CD4-positive, CD25-positive, alpha-beta regulatory T cell (primary cell): Measurements from ENCODE around the gene IDUA. TPM values are rescaled to one million over a fixed set of nuclear protein-coding genes. Genes with fewer than 3 reads are reported as not detected.

Experiments used
- ATAC-seq, 2 donors: fragments of 150-1000 bp; cut with Tn5 transposase; one replicate each; pipeline ENCODE4 v1.10.0; 2021; ENCODE audit warnings: low read depth in 2 of 2, moderate number of reproducible peaks in 2 of 2, moderate library complexity in 1 of 2
- DNase-seq, 3 donors: peaks; one replicate each; pipeline versions ENCODE4 v3.0.0 to v3.0.0-alpha.2; 2012 to 2022; ENCODE audit warnings: mixed read lengths in 1 of 3
- H3K27ac ChIP-seq: one replicate; pipeline ENCODE4 v1.7.0; 2013; ENCODE audit warnings: mild to moderate bottlenecking, low read length; ENCODE audit not compliant: insufficient read depth, poor library complexity, severe bottlenecking
- H3K27me3 ChIP-seq: one replicate; pipeline ENCODE4 v1.7.0; 2013; ENCODE audit warnings: low read length; ENCODE audit not compliant: control insufficient read depth, insufficient read depth
- H3K36me3 ChIP-seq: one replicate; pipeline ENCODE4 v1.7.0; 2013; ENCODE audit warnings: mild to moderate bottlenecking, low read length, moderate library complexity; ENCODE audit not compliant: control insufficient read depth, insufficient read depth
- H3K4me1 ChIP-seq: 2 replicates; pipeline ENCODE4 v1.7.0; 2013; ENCODE audit warnings: mild to moderate bottlenecking, low read length; ENCODE audit not compliant: insufficient read depth, control insufficient read depth, poor library complexity, severe bottlenecking
- H3K4me3 ChIP-seq: one replicate; pipeline ENCODE4 v1.7.0; 2013; ENCODE audit warnings: low read depth, mild to moderate bottlenecking, low read length, moderate library complexity
- H3K9me3 ChIP-seq, 2 experiments: 1 replicate in 1 of 2; 2 replicates in 1 of 2; pipeline ENCODE4 v1.7.0; 2013; ENCODE audit warnings: low read length in 2 of 2, mild to moderate bottlenecking in 1 of 2, moderate library complexity in 1 of 2; ENCODE audit not compliant: control insufficient read depth in 2 of 2
- H3K27ac Mint-ChIP-seq, 3 donors: one replicate each; pipeline ENCODE4 v1.8.0; 2020 to 2022; ENCODE audit warnings: mild to moderate bottlenecking in 3 of 3, mixed read lengths in 3 of 3, moderate library complexity in 2 of 3
- H3K27me3 Mint-ChIP-seq: one replicate; pipeline ENCODE4 v1.8.0; 2022; ENCODE audit warnings: mild to moderate bottlenecking, mixed read lengths
- H3K36me3 Mint-ChIP-seq: one replicate; pipeline ENCODE4 v1.8.0; 2020; ENCODE audit warnings: mixed read lengths
- H3K4me1 Mint-ChIP-seq, 4 donors: one replicate each; pipeline ENCODE4 v1.8.0; 2020 to 2022; ENCODE audit warnings: mixed read lengths in 4 of 4, mild to moderate bottlenecking in 1 of 4
- H3K4me3 Mint-ChIP-seq, 4 donors: one replicate each; pipeline ENCODE4 v1.8.0; 2020 to 2022; ENCODE audit warnings: mild to moderate bottlenecking in 4 of 4, mixed read lengths in 4 of 4, moderate library complexity in 3 of 4
- H3K9me3 Mint-ChIP-seq, 7 donors: one replicate each; pipeline ENCODE4 v1.8.0; 2020 to 2022; ENCODE audit warnings: mixed read lengths in 7 of 7, mild to moderate bottlenecking in 3 of 7, moderate library complexity in 2 of 7
- polyA plus RNA-seq, 4 donors: library from polyadenylated mRNA; unstranded; fragments of 300-500 nt; fragmentation: Illumina TruSeq; gene quantifications; one replicate each; pipeline ENCODE4 v1.2.3, GENCODE V29; 2021
- total RNA-seq: library from RNA; stranded (reverse); gene quantifications from one replicate; pipeline ENCODE4 v1.2.3, GENCODE V29; 2022

IDUA gene
- total and polyA plus RNA-seq, 5 donors from 2014 or later, result 7.5 to 55.5 (median 8.9) TPM

DNA sequence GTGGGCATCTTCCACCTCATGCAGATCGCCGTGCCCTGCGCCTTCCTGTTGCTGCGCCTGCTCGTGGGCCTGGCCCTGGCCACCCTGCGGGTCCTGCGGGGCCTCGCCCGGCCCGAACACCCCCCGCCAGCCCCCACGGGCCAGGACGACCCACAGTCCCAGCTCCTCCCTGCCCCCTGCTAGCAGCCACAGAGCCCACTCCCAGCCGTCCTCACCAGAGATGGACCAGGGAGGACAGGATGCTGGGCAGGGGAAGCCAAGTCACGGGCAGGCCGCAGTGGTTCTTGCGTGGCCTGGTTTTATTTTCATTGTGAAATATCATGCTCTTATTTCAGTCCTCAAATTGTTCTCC, 28.6 kb upstream of the IDUA start:
- no peaks in the 10 kb centered on the region for H3K27me3 Mint-ChIP-seq
- ATAC-seq (no peak), DNase-seq (no peak)
- H3K27ac Mint-ChIP-seq, result no peak overlapping the region
- Histone ChIP-seq H3K4me1 (no peaks in the 10 kb centered on the region), H3K36me3 (peaks cover 4% of the 10 kb centered on the region), H3K4me3 (no peak overlapping the region), H3K27me3 (no peaks in the 10 kb centered on the region), H3K9me3 (no peaks in the 10 kb centered on the region), H3K27ac (no peak overlapping the region)
- no peaks in the 10 kb centered on the region for H3K9me3 Mint-ChIP-seq
- H3K4me1 Mint-ChIP-seq, result peaks cover 0 to 2% (median 0%) of the 10 kb centered on the region in 4 donors
- no peak overlapping the region for H3K4me3 Mint-ChIP-seq
- H3K36me3 Mint-ChIP-seq, result peaks cover 14% of the 10 kb centered on the region

DNA sequence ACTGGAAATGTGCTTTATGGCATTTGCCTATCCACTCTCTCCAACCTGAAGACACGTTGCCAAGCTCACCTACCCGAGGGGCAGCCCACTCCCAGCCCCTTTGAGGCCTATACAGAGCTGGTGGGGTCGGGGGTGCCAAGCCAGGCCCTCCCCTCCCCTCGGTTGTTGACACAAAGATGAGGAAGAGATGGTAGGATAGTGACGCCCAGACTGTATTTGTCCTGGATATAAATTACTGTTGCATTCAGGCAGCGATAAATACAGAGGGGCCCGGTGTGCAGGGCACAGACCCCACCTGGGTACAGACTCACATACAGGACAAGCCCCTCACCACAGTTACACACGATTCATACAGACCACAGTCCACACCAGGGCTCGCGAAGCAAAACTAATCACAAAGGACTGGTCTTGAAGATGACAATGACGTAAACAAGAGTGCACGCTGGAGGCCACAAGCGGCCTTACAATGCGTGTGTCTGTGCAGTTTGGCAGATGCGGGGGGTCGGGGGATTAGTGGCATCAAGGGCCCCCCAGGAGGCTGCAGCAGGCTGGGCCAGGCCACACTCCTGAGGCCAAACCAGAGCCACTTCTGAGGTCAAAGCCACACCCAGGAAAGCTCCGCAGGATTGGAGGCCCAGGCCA, 28.0 kb upstream of the IDUA start:
- Mint-ChIP-seq H3K27ac (no peak overlapping the region), H3K4me1 (peaks cover 0 to 2% (median 0%) of the 10 kb centered on the region in 4 donors), H3K36me3 (peaks cover 14% of the 10 kb centered on the region), H3K4me3 (no peak overlapping the region), H3K27me3 (no peaks in the 10 kb centered on the region), H3K9me3 (no peaks in the 10 kb centered on the region)
- H3K9me3 ChIP-seq, result no peaks in the 10 kb centered on the region
- DNase-seq, result no peak
- no peak overlapping the region for H3K27ac ChIP-seq
- no peak for ATAC-seq
- H3K4me1 ChIP-seq, result no peaks in the 10 kb centered on the region
- no peaks in the 10 kb centered on the region for H3K27me3 ChIP-seq
- no peak overlapping the region for H3K4me3 ChIP-seq
- H3K36me3 ChIP-seq, result no peaks in the 10 kb centered on the region

DNA sequence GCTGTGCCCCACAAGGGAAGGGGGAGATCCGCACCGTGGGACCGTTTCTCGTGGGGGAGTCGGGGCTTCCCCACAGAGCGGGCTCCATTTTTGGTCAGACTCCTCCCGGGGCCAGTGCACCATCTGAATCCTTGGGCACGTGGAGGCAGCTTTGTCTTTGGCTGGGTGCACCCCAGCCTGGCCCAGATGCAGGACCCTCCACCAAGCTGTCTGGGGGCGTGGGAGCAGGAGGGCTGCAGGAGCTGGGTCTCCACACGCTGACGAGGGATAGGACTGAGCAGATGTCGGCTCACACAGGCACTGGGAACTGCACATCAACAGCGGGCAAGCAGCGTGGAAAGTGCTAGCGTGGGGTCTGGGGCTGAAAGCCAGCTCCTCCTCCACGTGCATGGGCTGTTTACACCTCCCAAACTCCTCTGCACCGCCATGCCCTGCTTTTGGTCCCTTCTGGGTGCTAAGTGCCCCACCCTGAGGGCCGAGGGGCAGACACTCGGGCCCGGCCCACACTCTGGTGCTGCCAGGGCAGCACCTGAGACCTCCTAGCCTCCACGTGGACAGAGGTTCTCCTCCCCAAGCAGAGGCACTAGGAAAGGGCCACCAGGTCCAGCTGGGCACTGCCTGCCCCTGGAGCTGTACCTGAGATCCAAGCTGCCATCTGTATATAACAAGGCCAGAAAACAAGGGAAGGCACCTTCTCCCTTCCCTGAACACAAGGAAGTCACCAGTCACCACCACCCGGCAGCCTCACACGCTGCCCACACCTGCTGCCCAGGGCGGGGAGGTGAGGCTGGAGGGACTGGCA, 27.3 kb upstream of the IDUA start:
- Mint-ChIP-seq H3K27ac (no peak overlapping the region), H3K27me3 (no peaks in the 10 kb centered on the region), H3K36me3 (peaks cover 10% of the 10 kb centered on the region), H3K4me1 (peaks cover 0 to 2% (median 0%) of the 10 kb centered on the region in 4 donors), H3K4me3 (peak overlapping the region in 1 of 4 donors; percentile 35), H3K9me3 (no peaks in the 10 kb centered on the region)
- Histone ChIP-seq H3K27ac (no peak overlapping the region), H3K9me3 (no peaks in the 10 kb centered on the region), H3K27me3 (no peaks in the 10 kb centered on the region), H3K4me3 (no peak overlapping the region), H3K36me3 (no peaks in the 10 kb centered on the region), H3K4me1 (no peaks in the 10 kb centered on the region)
- DNase-seq, result no peak
- ATAC-seq, result no peak

DNA sequence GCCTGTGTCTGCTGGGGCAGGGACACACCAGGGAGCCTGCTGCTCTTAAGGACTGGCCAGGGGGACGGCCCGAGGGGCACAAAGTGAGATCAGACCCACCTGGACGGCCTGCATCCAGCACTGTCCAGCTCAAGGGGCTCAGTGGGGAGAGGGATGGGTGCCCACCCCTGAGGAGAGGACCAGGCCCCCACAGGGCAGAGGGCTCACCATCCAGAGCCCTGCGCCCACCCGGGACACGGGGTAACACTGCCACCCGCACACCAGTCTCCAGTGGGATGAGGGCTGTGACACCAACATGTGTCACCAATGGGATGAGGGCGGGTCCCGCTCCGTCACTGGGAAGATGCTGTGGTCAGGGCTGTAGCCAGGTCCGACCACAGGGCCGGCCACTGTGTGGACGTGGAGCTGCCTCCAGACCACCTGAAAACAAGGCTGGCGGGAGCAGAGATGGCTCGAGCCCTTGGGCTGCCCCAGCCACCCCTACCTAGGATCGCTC, 26.7 kb upstream of the IDUA start:
- H3K27ac Mint-ChIP-seq, result no peak overlapping the region
- H3K9me3 ChIP-seq, result no peaks in the 10 kb centered on the region
- H3K9me3 Mint-ChIP-seq, result no peaks in the 10 kb centered on the region
- H3K4me3 ChIP-seq, result no peak overlapping the region
- H3K27ac ChIP-seq, result no peak overlapping the region
- DNase-seq (no peak), ATAC-seq (no peak)
- H3K4me1 Mint-ChIP-seq, result peaks cover 0 to 2% (median 0%) of the 10 kb centered on the region in 4 donors
- H3K27me3 ChIP-seq, result no peaks in the 10 kb centered on the region
- H3K4me3 Mint-ChIP-seq, result peak overlapping the region in 1 of 4 donors; percentile 35
- no peaks in the 10 kb centered on the region for H3K36me3 ChIP-seq
- H3K4me1 ChIP-seq, result no peaks in the 10 kb centered on the region
- H3K27me3 Mint-ChIP-seq, result no peaks in the 10 kb centered on the region
- peaks cover 5% of the 10 kb centered on the region for H3K36me3 Mint-ChIP-seq

DNA sequence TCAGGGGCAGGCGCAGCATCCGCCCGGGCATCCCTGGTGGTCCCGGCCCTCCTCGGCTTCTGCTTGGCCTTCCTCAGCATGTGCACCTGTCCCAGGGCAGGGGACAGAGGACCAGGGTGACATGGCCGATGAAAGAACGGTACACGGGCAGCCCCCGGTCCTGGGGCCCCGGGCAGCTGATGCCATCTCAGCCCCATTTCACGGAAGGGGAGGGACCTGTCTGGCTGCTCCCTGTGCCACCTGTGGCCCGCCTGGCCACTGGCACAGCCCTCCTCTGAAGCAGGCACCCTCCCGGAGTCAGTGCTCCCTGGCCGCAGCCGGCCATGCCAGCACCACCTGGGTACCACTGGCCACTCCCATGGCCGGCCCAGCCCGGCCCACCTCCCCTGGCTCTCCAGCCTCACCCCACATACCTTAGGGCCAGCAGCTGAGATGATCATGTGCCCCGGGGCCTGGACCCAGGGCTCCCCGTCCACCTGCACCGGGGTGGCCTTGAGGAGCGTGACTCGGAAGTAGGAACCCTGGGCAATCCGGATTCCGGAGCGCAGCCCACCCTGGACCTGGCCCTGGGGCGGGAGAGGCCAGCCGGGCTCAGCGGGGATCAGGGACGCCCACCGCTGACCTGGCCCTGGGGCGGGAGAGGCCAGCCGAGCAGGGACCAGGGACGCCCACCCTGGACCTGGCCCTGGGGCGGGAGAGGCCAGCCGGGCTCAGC, 26.1 kb upstream of the IDUA start:
- Histone ChIP-seq H3K4me3 (no peak overlapping the region), H3K36me3 (no peaks in the 10 kb centered on the region), H3K4me1 (no peaks in the 10 kb centered on the region), H3K27ac (no peak overlapping the region), H3K9me3 (no peaks in the 10 kb centered on the region), H3K27me3 (no peaks in the 10 kb centered on the region)
- H3K9me3 Mint-ChIP-seq, result no peaks in the 10 kb centered on the region
- ATAC-seq (no peak), DNase-seq (no peak)
- peaks cover 5% of the 10 kb centered on the region for H3K36me3 Mint-ChIP-seq
- H3K4me3 Mint-ChIP-seq, result no peak overlapping the region
- H3K27me3 Mint-ChIP-seq, result no peaks in the 10 kb centered on the region
- H3K27ac Mint-ChIP-seq, result no peak overlapping the region
- H3K4me1 Mint-ChIP-seq, result peaks cover 0 to 2% (median 0%) of the 10 kb centered on the region in 4 donors

DNA sequence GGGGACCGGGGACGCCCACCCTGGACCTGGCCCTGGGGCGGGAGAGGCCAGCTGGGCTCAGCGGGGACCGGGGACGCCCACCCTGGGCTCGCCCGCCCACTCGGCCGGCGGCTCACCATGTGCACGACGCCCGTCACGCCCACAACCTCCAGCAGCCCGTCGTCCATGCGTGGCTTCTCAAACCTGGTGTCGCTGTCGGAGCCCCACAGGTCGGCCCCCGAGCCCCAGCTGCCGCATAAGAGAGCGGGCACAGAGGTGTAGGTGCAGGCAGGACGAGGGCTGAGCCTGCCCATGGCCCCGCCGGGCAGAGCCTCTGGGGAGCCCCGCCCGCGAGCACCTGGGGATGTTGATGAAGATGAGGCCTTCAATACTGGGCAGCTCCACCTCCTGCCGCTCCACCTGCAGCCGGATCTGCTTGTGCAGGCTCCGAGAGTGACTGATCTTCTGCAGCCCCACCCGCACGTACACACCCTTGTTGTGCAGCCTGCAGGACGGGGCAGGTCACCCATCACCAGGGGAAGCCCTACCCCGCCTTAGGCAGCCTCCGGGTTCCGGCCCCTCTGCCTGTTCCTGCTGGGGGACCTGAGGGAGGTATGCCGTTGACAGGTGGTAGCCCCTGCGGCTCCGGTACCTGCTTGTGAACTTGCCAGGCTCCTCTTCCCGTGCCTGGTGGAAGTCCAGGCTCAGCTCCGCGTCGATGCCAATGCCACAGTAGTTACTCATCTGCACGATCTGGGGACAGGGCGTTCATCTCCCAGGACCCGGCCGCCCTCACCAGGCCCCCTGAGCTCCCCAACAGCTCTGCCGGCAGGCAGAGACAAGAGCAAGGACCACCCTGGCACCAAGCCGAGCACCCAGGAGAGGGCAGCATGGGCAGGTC, 25.3 kb upstream of the IDUA start:
- Histone ChIP-seq H3K27ac (no peak overlapping the region), H3K4me1 (no peaks in the 10 kb centered on the region), H3K4me3 (no peak overlapping the region), H3K27me3 (no peaks in the 10 kb centered on the region), H3K36me3 (no peaks in the 10 kb centered on the region), H3K9me3 (no peaks in the 10 kb centered on the region)
- H3K9me3 Mint-ChIP-seq, result peaks cover 0 to 1% (median 0%) of the 10 kb centered on the region in 7 donors
- DNase-seq (no peak), ATAC-seq (peak in 1 of 2 donors; percentile 19)
- H3K4me3 Mint-ChIP-seq, result no peak overlapping the region
- H3K27ac Mint-ChIP-seq, result no peak overlapping the region
- peaks cover 0 to 2% (median 0%) of the 10 kb centered on the region in 4 donors for H3K4me1 Mint-ChIP-seq
- peaks cover 5% of the 10 kb centered on the region for H3K36me3 Mint-ChIP-seq
- H3K27me3 Mint-ChIP-seq, result no peaks in the 10 kb centered on the region
